Kidney (tissue), 14 donors: ENCODE data around the gene ZNF33B. TPM values are rescaled to one million over a fixed set of nuclear protein-coding genes. Genes with fewer than 3 reads are reported as not detected.

ENCODE experiments used
- DNase-seq, 5 donors: peaks; one replicate each; pipeline ENCODE4 v3.0.0-alpha.2; 2013 to 2020
- FAIRE-seq: peaks from 2 replicates; lab custom pipeline; 2012; peaks lifted over from hg19 to GRCh38; lab: Jason Lieb, UNC
- H3K27ac ChIP-seq, 2 donors: one replicate each; pipeline ENCODE4 v1.7.0; 2013; ENCODE audit warnings: low read depth in 2 of 2, low read length in 2 of 2, inconsistent platforms in 1 of 2
- H3K27me3 ChIP-seq: one replicate; pipeline ENCODE4 v1.7.1; 2013; ENCODE audit warnings: low read length, inconsistent platforms; ENCODE audit not compliant: control insufficient read depth, insufficient read depth
- H3K36me3 ChIP-seq, 3 donors: one replicate each; pipeline versions ENCODE4 v1.7.0 to v1.7.1; 2013; ENCODE audit warnings: low read length in 3 of 3, control low read depth in 1 of 3, inconsistent platforms in 1 of 3; ENCODE audit not compliant: insufficient read depth in 3 of 3, control insufficient read depth in 2 of 3
- H3K4me1 ChIP-seq, 3 donors: one replicate each; pipeline versions ENCODE4 v1.7.0 to v1.7.1; 2013; ENCODE audit warnings: low read length in 3 of 3, inconsistent platforms in 1 of 3, low read depth in 1 of 3; ENCODE audit not compliant: control insufficient read depth in 2 of 3, insufficient read depth in 2 of 3
- H3K4me3 ChIP-seq, 3 donors: one replicate each; pipeline versions ENCODE4 v1.7.0 to v1.8.1; 2013; ENCODE audit warnings: low read length in 3 of 3, control low read depth in 1 of 3, inconsistent platforms in 1 of 3
- H3K9ac ChIP-seq, 3 donors: one replicate each; pipeline versions ENCODE4 v1.7.0 to v1.7.1; 2013; ENCODE audit warnings: low read length in 3 of 3, control low read depth in 1 of 3, inconsistent platforms in 1 of 3
- H3K9me3 ChIP-seq, 3 donors: one replicate each; pipeline versions ENCODE4 v1.7.0 to v1.7.1; 2013; ENCODE audit warnings: low read length in 3 of 3, control low read depth in 1 of 3, inconsistent platforms in 1 of 3; ENCODE audit not compliant: control insufficient read depth in 2 of 3, insufficient read depth in 1 of 3
- intact Hi-C: fragments of 100-400 bp; cut with DNase I; formaldehyde crosslinking; loops from one replicate; pipeline ENCODE4 v1.11.1; 2022
- polyA plus RNA-seq: library from polyadenylated mRNA; stranded (reverse); fragments of 350-450 nt; fragmentation: Illumina TruSeq; extraction: RNeasy Lipid Tissue Mini Kit (QIAGEN cat#74804); gene quantifications from one replicate; pipeline ENCODE4 v1.2.3, GENCODE V29; 2014; ENCODE audit warnings: low read depth, low replicate concordance; ENCODE audit not compliant: insufficient read depth
- total RNA-seq: library from RNA; stranded (reverse); fragmentation: NEBNext Ultra II Directional; extraction: Animal tissue kit (Norgen Biotek cat#: 25700); gene quantifications from one replicate; pipeline ENCODE4 v1.2.1, GENCODE V29; 2021
- TF ChIP-seq, protein P1 (sequence below): IDR thresholded peaks from 3 replicates; pipeline ENCODE4 v1.5.1; 2012; ENCODE audit warnings: mild to moderate bottlenecking, moderate library complexity, borderline replicate concordance; ENCODE audit not compliant: insufficient read depth; ENCODE audit errors: extremely low read depth
- donor health status: control.
- donor health status: control.
- donor health status: control.
- donor health status: control.
- donor health status: control.
- donor health status: DM: yes; HTN: yes; CAD: no.
- donor health status: Normal renal cell carcinoma (clear cell type).

ZNF33B gene
- total and polyA plus RNA-seq, 2 donors from 2014 or later: 15.5 to 47.0 TPM

DNA sequence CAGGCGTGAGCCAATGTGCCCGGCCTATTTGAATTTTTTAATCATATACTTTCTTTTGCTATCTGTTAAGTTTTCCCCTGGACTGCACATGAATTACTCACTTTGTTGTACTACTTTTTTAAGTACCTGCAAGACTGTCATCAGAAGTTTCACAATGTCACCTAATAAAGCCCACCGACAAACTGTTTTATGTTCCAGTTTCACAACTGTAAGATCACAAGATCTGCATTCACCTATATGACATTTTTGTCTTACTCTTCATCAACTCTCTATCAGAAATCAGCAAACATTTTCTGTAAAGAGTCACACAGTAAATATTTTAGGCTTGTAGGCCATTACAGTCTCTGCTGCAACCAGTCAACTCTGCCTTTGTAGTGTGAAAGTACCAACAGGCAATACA lies 88.5 kb downstream of the ZNF33B start:
- H3K9me3 ChIP-seq: peaks cover 0 to 6% (median 0%) of the 10 kb centered on the region in 3 donors
- H3K4me1 ChIP-seq: peaks cover 0 to 8% (median 0%) of the 10 kb centered on the region in 3 donors
- no peak for FAIRE-seq
- no peaks in the 10 kb centered on the region for H3K36me3 ChIP-seq
- TF ChIP-seq, protein P1, sequence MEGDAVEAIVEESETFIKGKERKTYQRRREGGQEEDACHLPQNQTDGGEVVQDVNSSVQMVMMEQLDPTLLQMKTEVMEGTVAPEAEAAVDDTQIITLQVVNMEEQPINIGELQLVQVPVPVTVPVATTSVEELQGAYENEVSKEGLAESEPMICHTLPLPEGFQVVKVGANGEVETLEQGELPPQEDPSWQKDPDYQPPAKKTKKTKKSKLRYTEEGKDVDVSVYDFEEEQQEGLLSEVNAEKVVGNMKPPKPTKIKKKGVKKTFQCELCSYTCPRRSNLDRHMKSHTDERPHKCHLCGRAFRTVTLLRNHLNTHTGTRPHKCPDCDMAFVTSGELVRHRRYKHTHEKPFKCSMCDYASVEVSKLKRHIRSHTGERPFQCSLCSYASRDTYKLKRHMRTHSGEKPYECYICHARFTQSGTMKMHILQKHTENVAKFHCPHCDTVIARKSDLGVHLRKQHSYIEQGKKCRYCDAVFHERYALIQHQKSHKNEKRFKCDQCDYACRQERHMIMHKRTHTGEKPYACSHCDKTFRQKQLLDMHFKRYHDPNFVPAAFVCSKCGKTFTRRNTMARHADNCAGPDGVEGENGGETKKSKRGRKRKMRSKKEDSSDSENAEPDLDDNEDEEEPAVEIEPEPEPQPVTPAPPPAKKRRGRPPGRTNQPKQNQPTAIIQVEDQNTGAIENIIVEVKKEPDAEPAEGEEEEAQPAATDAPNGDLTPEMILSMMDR: no peak
- no peak overlapping the region for H3K4me3 ChIP-seq
- no peaks in the 10 kb centered on the region for H3K27me3 ChIP-seq
- intact Hi-C loops: no loop called here
- H3K27ac ChIP-seq: no peak overlapping the region
- H3K9ac ChIP-seq: no peak overlapping the region
- DNase-seq: no peak

DNA sequence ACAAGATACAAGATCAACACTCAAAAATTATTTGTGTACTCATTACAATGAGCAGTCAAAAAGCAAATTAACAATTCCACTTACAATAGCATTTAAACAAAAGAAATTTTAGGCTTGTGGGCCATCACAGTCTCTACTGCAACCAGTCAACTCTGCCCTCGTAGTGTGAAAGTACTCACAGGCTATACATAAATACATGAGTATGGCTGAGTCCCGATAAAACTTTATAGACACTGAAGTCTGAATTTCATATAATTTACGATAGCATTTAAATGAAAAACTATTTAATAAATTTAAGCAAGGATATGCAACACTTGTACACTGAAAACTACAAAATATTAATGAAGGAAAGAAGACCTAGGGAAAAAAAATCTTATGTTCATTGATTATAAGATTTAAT lies 90.1 kb downstream of the ZNF33B start:
- Histone ChIP-seq H3K4me1 (peaks cover 0 to 8% (median 0%) of the 10 kb centered on the region in 3 donors), H3K27ac (no peak overlapping the region), H3K9ac (no peak overlapping the region), H3K9me3 (peaks cover 0 to 12% (median 0%) of the 10 kb centered on the region in 3 donors), H3K36me3 (no peaks in the 10 kb centered on the region), H3K4me3 (no peak overlapping the region), H3K27me3 (no peaks in the 10 kb centered on the region)
- no peak for DNase-seq
- FAIRE-seq: no peak
- TF ChIP-seq, protein P1: no peak
- intact Hi-C loops: no loop called here

DNA sequence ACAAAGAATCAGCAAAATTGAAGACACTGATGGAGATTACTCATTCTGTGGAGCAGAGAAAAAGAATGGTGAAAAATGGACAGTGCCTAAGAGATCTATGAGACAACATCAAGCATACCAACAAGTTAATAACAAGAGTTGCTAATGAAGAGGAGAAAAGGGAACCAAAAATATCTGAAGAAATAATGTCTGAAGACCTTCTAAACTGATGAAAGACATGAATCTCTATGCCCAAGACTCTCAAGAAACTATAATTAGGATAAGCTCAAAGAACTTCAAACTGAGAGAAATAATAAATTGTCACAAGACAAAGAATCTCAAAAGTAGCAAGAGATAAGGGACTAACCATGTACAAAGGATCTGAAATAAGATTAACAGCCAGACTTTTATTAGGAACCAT lies 93.4 kb downstream of the ZNF33B start:
- Histone ChIP-seq H3K9me3 (peaks cover 0 to 12% (median 4%) of the 10 kb centered on the region in 3 donors), H3K9ac (no peak overlapping the region), H3K27me3 (no peaks in the 10 kb centered on the region), H3K4me3 (no peak overlapping the region), H3K36me3 (no peaks in the 10 kb centered on the region), H3K4me1 (no peaks in the 10 kb centered on the region), H3K27ac (no peak overlapping the region)
- intact Hi-C loops: no loop called here
- DNase-seq (no peak), FAIRE-seq (no peak)
- TF ChIP-seq, protein P1: no peak

DNA sequence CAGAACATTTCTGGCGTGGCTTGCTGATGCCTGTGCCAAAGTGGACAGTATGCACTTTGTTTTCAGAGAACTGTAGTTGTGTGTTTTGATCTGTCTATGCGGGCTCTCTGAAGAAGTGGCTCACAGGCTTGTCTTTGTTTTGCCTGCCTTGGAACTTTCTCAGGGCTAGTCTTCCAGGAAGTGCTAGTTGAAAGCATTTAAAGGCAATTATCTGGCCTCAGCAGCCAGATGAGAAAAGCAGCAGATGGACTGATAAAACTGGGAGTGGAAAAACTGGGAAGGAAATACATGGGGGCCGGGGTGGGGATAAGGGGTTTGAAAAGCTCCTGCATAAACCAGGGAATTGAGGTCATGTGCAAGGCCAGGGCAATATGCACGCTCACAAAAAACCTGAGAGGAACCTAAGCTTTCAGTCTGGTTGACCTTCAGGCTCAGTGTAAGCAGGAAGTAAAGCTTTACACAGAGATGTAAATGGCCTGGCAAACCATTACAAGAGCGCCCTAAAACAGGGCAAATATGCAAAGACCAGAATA lies 94.5 kb downstream of the ZNF33B start:
- FAIRE-seq (no peak), DNase-seq (no peak)
- H3K27ac ChIP-seq: no peak overlapping the region
- H3K4me3 ChIP-seq: no peak overlapping the region
- no peaks in the 10 kb centered on the region for H3K27me3 ChIP-seq
- peaks cover 0 to 12% (median 5%) of the 10 kb centered on the region in 3 donors for H3K9me3 ChIP-seq
- intact Hi-C loops: no loop called here
- TF ChIP-seq, protein P1: no peak
- no peaks in the 10 kb centered on the region for H3K4me1 ChIP-seq
- peaks cover 2 to 6% (median 2%) of the 10 kb centered on the region in 3 donors for H3K36me3 ChIP-seq
- H3K9ac ChIP-seq: no peak overlapping the region
